ENCODE data around the gene COASY. TPM values are rescaled to one million over a fixed set of nuclear protein-coding genes. Genes with fewer than 3 reads are reported as not detected.

COASY gene
- polyA plus RNA-seq, 3 donors: 52.6 to 63.8 (median 57.9) TPM

- no peaks in the 10 kb centered on the region for H3K9me3 ChIP-seq (replicated peaks in 1 of 2; ENCODE audit: control insufficient read depth in 1 of 2, insufficient read depth in 1 of 2, low read length in 2 of 2)
- Mint-ChIP-seq H3K36me3 (peaks cover 24 to 29% of the 10 kb centered on the region in 2 donors), H3K4me3 (no peak overlapping the region), H3K4me1 (peaks cover 23% of the 10 kb centered on the region), H3K9me3 (peaks cover 0 to 2% (median 0%) of the 10 kb centered on the region in 7 donors), H3K27me3 (ENCODE audit: low read depth in 3 of 3) (peaks cover 1 to 9% (median 4%) of the 10 kb centered on the region in 3 donors), H3K27ac (peak overlapping the region in 1 of 7 donors; percentile 43)
- no peak for DNase-seq
- no peak overlapping the region for H3K27ac ChIP-seq (ENCODE audit: low read depth in 1 of 2, low read length in 2 of 2)
- H4K20me1 ChIP-seq (ENCODE audit: insufficient read depth, low read length): peaks cover 14% of the 10 kb centered on the region
- TF ChIP-seq CTCF (IDR thresholded peaks at IDR 0.05): no peak
- H3K4me3 ChIP-seq (replicated peaks in 1 of 3; ENCODE audit: low read depth in 2 of 3, low read length in 3 of 3): no peak overlapping the region
- H3K4me1 ChIP-seq (ENCODE audit: control insufficient read depth in 1 of 2, insufficient read depth in 2 of 2, low read length in 2 of 2): peaks cover 15 to 19% of the 10 kb centered on the region in 2 donors
- H3K79me2 ChIP-seq (ENCODE audit: insufficient read depth, low read length): no peaks in the 10 kb centered on the region
- intact Hi-C loops (cut with micrococcal nuclease): no loop called here
- no peaks in the 10 kb centered on the region for H3K27me3 ChIP-seq (ENCODE audit: control insufficient read depth in 2 of 2, insufficient read depth in 2 of 2, low read length in 2 of 2)
- WGBS (ENCODE audit: insufficient coverage): 92% methylated on average over 2 of the region's 6 CpGs
- no peak overlapping the region for H3K4me2 ChIP-seq (replicated peaks; ENCODE audit: extremely low read depth, low read length, poor library complexity, severe bottlenecking)
- H3K9ac ChIP-seq (ENCODE audit: insufficient read depth, low read length, poor library complexity, severe bottlenecking): no peak overlapping the region
- no peak overlapping the region for H2AFZ ChIP-seq (ENCODE audit: insufficient read depth, low read depth, low read length, poor library complexity, severe bottlenecking)
- H3K36me3 ChIP-seq (replicated peaks in 1 of 2; ENCODE audit: control insufficient read depth in 1 of 2, insufficient read depth in 2 of 2, low read length in 2 of 2): peaks cover 21 to 24% of the 10 kb centered on the region in 2 donors
These were observed 35.9 kb upstream of the COASY start for GRCh38 chr17:42526031-42526444.

GRCh38 chr17:42527932-42528331, 34.0 kb upstream of the COASY start:
- H2AFZ ChIP-seq (ENCODE audit: insufficient read depth, low read depth, low read length, poor library complexity, severe bottlenecking): no peak overlapping the region
- no peak for TF ChIP-seq CTCF (IDR thresholded peaks at IDR 0.05)
- peaks cover 24 to 32% of the 10 kb centered on the region in 2 donors for H3K4me1 ChIP-seq (ENCODE audit: control insufficient read depth in 1 of 2, insufficient read depth in 2 of 2, low read length in 2 of 2)
- peaks cover 6 to 10% of the 10 kb centered on the region in 2 donors for H3K36me3 Mint-ChIP-seq
- no peaks in the 10 kb centered on the region for H3K79me2 ChIP-seq (ENCODE audit: insufficient read depth, low read length)
- H3K36me3 ChIP-seq (replicated peaks in 1 of 2; ENCODE audit: control insufficient read depth in 1 of 2, insufficient read depth in 2 of 2, low read length in 2 of 2): peaks cover 2 to 5% of the 10 kb centered on the region in 2 donors
- no peaks in the 10 kb centered on the region for H3K27me3 ChIP-seq (ENCODE audit: control insufficient read depth in 2 of 2, insufficient read depth in 2 of 2, low read length in 2 of 2)
- H4K20me1 ChIP-seq (ENCODE audit: insufficient read depth, low read length): no peaks in the 10 kb centered on the region
- peaks cover 0 to 2% (median 0%) of the 10 kb centered on the region in 7 donors for H3K9me3 Mint-ChIP-seq
- no CpG with 5 or more reads among the region's 6 CpGs for WGBS (ENCODE audit: insufficient coverage)
- no peak for DNase-seq
- H3K4me3 Mint-ChIP-seq: no peak overlapping the region
- peaks cover 0 to 15% (median 2%) of the 10 kb centered on the region in 3 donors for H3K27me3 Mint-ChIP-seq (ENCODE audit: low read depth in 3 of 3)
- no peak overlapping the region for H3K27ac ChIP-seq (ENCODE audit: low read depth in 1 of 2, low read length in 2 of 2)
- H3K4me1 Mint-ChIP-seq: peaks cover 31% of the 10 kb centered on the region
- H3K9me3 ChIP-seq (replicated peaks in 1 of 2; ENCODE audit: control insufficient read depth in 1 of 2, insufficient read depth in 1 of 2, low read length in 2 of 2): no peaks in the 10 kb centered on the region
- no peak overlapping the region for H3K4me3 ChIP-seq (replicated peaks in 1 of 3; ENCODE audit: low read depth in 2 of 3, low read length in 3 of 3)
- no peak overlapping the region for H3K27ac Mint-ChIP-seq
- intact Hi-C loops (cut with micrococcal nuclease): no loop called here
- H3K9ac ChIP-seq (ENCODE audit: insufficient read depth, low read length, poor library complexity, severe bottlenecking): no peak overlapping the region
- no peak overlapping the region for H3K4me2 ChIP-seq (replicated peaks; ENCODE audit: extremely low read depth, low read length, poor library complexity, severe bottlenecking)
